AG04450 (cell line): ENCODE measurements around the gene CCDC78. TPM values are rescaled to one million over a fixed set of nuclear protein-coding genes. Genes with fewer than 3 reads are reported as not detected.
A peak's percentile ranks its signal among the peaks of the same experiment; 100 is the strongest.

Experiments used
- CTCF ChIA-PET: fragments of 300-600, 350-600 bp; formaldehyde crosslinking; extraction: SDS; loops from one replicate; lab custom pipeline; 2022; ENCODE audit warnings: antibody characterized with exemption, inconsistent platforms; lab: Charles Lee
- POLR2A ChIA-PET: fragments of 350-600 bp; formaldehyde crosslinking; extraction: SDS; loops from one replicate; lab custom pipeline; 2021; ENCODE audit warnings: antibody characterized with exemption, inconsistent platforms; lab: Yijun Ruan, JAX
- DNase-seq: peaks from one replicate; pipeline ENCODE4 v3.0.0-alpha.2; 2011; ENCODE audit warnings: low read depth, low spot score
- H3K27ac ChIP-seq: one replicate; pipeline ENCODE4 v1.5.1; 2012; ENCODE audit warnings: low read depth, low read length, control low read depth
- H3K27me3 ChIP-seq: one replicate; pipeline ENCODE4 v1.6.0; 2012; ENCODE audit warnings: low read length; ENCODE audit not compliant: control insufficient read depth, insufficient read depth
- H3K4me3 ChIP-seq: 2 replicates; pipeline ENCODE4 v1.5.1; 2011; ENCODE audit warnings: mild to moderate bottlenecking, low read depth, low read length, control low read depth
- H3K9me3 ChIP-seq: 2 replicates; pipeline ENCODE4 v1.5.1; 2012; ENCODE audit warnings: low read length; ENCODE audit not compliant: control insufficient read depth, insufficient read depth
- CTCF ChIP-seq: IDR thresholded peaks from 2 replicates; pipeline ENCODE4 v1.5.1; 2011; ENCODE audit warnings: low read depth, low read length, control low read depth, inconsistent platforms
- polyA plus RNA-seq: library from polyadenylated mRNA; depleted of rRNA; stranded (reverse); fragments of >200 nt; gene quantifications from 2 replicates; pipeline ENCODE4 v1.2.3, GENCODE V29; 2011

The CCDC78 gene
- polyA plus RNA-seq, 1 experiment = 1.1 TPM

- no peak for DNase-seq
- ChIA-PET CTCF (interaction anchor here (0.6 to 1.4 kb wide), 2 partner anchors 27 to 303 kb away, joined by 3 to 4 read pairs; no protein-coding TSS in a partner anchor), POLR2A (interaction anchor here (0.6 to 1.2 kb wide), 3 partner anchors 16 to 113 kb away, joined by 3 read pairs; no protein-coding TSS in a partner anchor)
- Histone ChIP-seq H3K9me3 (peaks cover 16% of the 10 kb centered on the region; the same call in 1 of the 2 replicates), H3K27me3 (no peaks in the 10 kb centered on the region), H3K4me3 (no peak overlapping the region), H3K27ac (no peak overlapping the region)
- TF ChIP-seq CTCF = no peak
Measured at GRCh38 chr16:684961-685696, 41.1 kb downstream of the CCDC78 start.

GRCh38 chr16:684071-684794 is 42.0 kb downstream of the CCDC78 start, which contains the start of gene JMJD8:
Gene JMJD8 (minus strand): TSS chr16:684334. CDS start chr16:684319, 15 bp downstream.
- ChIA-PET POLR2A (interaction anchor here (0.6 to 1.2 kb wide), 3 partner anchors 15 to 112 kb away, joined by 3 read pairs; no protein-coding TSS in a partner anchor), CTCF (interaction anchor here (0.6 kb wide), 1 partner anchor 833 kb away, joined by 6 read pairs; no protein-coding TSS in a partner anchor)
- DNase-seq = peak; percentile 75
- Histone ChIP-seq H3K9me3 (peaks cover 16% of the 10 kb centered on the region; the same call in 1 of the 2 replicates), H3K27ac (peak within 1 kb of the TSS; percentile 52), H3K4me3 (peak within 1 kb of the TSS; percentile 70), H3K27me3 (no peaks in the 10 kb centered on the region)
- no peak for TF ChIP-seq CTCF

GRCh38 chr16:683396-684070 is 42.7 kb downstream of the CCDC78 start:
- DNase-seq = no peak
- ChIA-PET CTCF (interaction anchor here (0.6 kb wide), 1 partner anchor 833 kb away, joined by 6 read pairs; no protein-coding TSS in a partner anchor), POLR2A (interaction anchor here (1.2 kb wide), 1 partner anchor 45 kb away, joined by 3 read pairs; no protein-coding TSS in a partner anchor)
- Histone ChIP-seq H3K4me3 (peak overlapping the region; percentile 70), H3K9me3 (peaks cover 16% of the 10 kb centered on the region; the same call in 1 of the 2 replicates), H3K27ac (no peak overlapping the region), H3K27me3 (no peaks in the 10 kb centered on the region)
- no peak for TF ChIP-seq CTCF

- POLR2A ChIA-PET = no interaction called here
- Histone ChIP-seq H3K27me3 (no peaks in the 10 kb centered on the region), H3K27ac (no peak overlapping the region), H3K4me3 (peak overlapping the region; percentile 70), H3K9me3 (peaks cover 16% of the 10 kb centered on the region; the same call in 1 of the 2 replicates)
- DNase-seq = no peak
- no peak for TF ChIP-seq CTCF
- CTCF ChIA-PET = no interaction called here
Measured at GRCh38 chr16:682493-683395, 43.5 kb downstream of the CCDC78 start.
